NT2/D1 (cell line): ENCODE measurements around the gene MGAT5.

Source experiments
- DNase-seq: peaks from one replicate; pipeline ENCODE4 v3.0.0-alpha.2; 2011; ENCODE audit warnings: low read depth, low spot score
- H3K27me3 ChIP-seq: 2 replicates; pipeline ENCODE4 v1.6.0; 2011; ENCODE audit warnings: mild to moderate bottlenecking; ENCODE audit not compliant: insufficient read length, insufficient read depth
- H3K36me3 ChIP-seq: 2 replicates; pipeline ENCODE4 v1.6.1; 2011; ENCODE audit warnings: mild to moderate bottlenecking, low read length, mixed read lengths; ENCODE audit not compliant: insufficient read depth, insufficient read length
- H3K4me1 ChIP-seq: 2 replicates; pipeline ENCODE4 v1.5.1; 2011; ENCODE audit not compliant: insufficient read depth, insufficient read length
- H3K4me3 ChIP-seq: 2 replicates; pipeline ENCODE4 v1.5.1; 2011; ENCODE audit warnings: low read depth; ENCODE audit not compliant: insufficient read length
- H3K9ac ChIP-seq: 2 replicates; pipeline ENCODE4 v1.6.0; 2011; ENCODE audit warnings: low read depth; ENCODE audit not compliant: insufficient read length
- H3K9me3 ChIP-seq: 2 replicates; pipeline ENCODE4 v1.5.1; 2011; ENCODE audit warnings: mild to moderate bottlenecking, low read length; ENCODE audit not compliant: insufficient read depth
- SUZ12 ChIP-seq: IDR thresholded peaks from 2 replicates; pipeline ENCODE4 v1.6.1; 2011; ENCODE audit not compliant: insufficient read length, insufficient read depth; ENCODE audit errors: extremely low read depth
- YY1 ChIP-seq: IDR thresholded peaks from 2 replicates; pipeline ENCODE4 v1.6.1; 2011; ENCODE audit not compliant: insufficient read length, insufficient read depth
- ZNF274 ChIP-seq: IDR thresholded peaks from 2 replicates; pipeline ENCODE4 v1.6.1; 2011; ENCODE audit warnings: mild to moderate bottlenecking, low read depth, low read length

The MGAT5 gene

GRCh38 chr2:134305109-134305491 lies 51.2 kb downstream of the MGAT5 start:
- H3K4me1 ChIP-seq = no peaks in the 10 kb centered on the region
- H3K4me3 ChIP-seq = no peak overlapping the region
- H3K27me3 ChIP-seq = no peaks in the 10 kb centered on the region
- no peaks in the 10 kb centered on the region for H3K36me3 ChIP-seq
- H3K9me3 ChIP-seq = no peaks in the 10 kb centered on the region
- no peak overlapping the region for H3K9ac ChIP-seq
- TF ChIP-seq SUZ12 (no peak), YY1 (no peak), ZNF274 (no peak)
- DNase-seq = no peak

DNA sequence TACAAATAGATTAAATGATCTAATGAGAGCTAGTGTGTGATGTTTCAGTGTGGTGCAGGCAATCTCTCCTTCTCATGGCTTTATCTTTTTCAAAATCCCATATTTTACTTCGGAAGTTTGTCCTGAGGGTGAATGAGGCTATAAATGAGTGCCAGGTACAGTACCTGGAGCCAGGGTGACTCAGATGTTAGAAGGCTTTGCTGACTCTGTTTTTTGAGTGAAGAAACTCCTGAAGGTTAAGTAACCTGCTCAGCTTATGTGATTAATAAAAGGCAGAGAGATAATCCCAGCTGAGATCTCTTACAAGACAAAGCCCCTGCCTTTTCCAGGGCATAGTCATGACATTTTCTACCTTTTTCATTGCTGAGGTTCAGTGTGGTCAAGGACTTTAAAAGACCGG lies 52.6 kb downstream of the MGAT5 start:
- no peak for DNase-seq
- Histone ChIP-seq H3K9me3 (no peaks in the 10 kb centered on the region), H3K36me3 (no peaks in the 10 kb centered on the region), H3K9ac (no peak overlapping the region), H3K4me1 (no peaks in the 10 kb centered on the region), H3K4me3 (no peak overlapping the region), H3K27me3 (no peaks in the 10 kb centered on the region)
- TF ChIP-seq YY1 (no peak), ZNF274 (no peak), SUZ12 (no peak)

DNA sequence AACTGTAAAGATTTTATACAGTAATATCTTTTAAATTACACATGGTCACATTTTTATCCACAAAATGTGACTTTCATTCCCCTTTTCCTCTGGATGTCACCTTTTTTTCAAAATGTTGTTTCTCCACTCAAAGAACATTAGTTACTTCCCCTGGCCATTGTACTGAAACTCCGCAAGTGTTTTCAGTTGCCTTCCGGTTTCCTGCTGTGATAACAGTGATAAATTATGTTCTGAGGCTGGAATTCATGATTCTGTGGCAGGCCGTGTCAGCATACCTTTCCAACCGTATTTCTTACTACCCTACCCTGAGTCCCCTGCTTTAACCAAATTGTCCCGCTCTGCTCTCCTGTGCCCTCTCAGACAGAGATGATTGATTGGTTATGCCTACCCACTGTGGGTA lies 53.5 kb downstream of the MGAT5 start:
- no peak for TF ChIP-seq YY1
- TF ChIP-seq ZNF274 = no peak
- Histone ChIP-seq H3K4me1 (no peaks in the 10 kb centered on the region), H3K9ac (no peak overlapping the region), H3K36me3 (no peaks in the 10 kb centered on the region), H3K27me3 (no peaks in the 10 kb centered on the region), H3K9me3 (no peaks in the 10 kb centered on the region), H3K4me3 (no peak overlapping the region)
- DNase-seq = no peak

GRCh38 chr2:134308474-134309385 lies 54.9 kb downstream of the MGAT5 start:
- no peaks in the 10 kb centered on the region for H3K9me3 ChIP-seq
- DNase-seq = no peak
- no peaks in the 10 kb centered on the region for H3K4me1 ChIP-seq
- no peaks in the 10 kb centered on the region for H3K27me3 ChIP-seq
- H3K36me3 ChIP-seq = no peaks in the 10 kb centered on the region
- H3K9ac ChIP-seq = no peak overlapping the region
- no peak overlapping the region for H3K4me3 ChIP-seq
- no peak for TF ChIP-seq YY1
- no peak for TF ChIP-seq ZNF274
- TF ChIP-seq SUZ12 = no peak

DNA sequence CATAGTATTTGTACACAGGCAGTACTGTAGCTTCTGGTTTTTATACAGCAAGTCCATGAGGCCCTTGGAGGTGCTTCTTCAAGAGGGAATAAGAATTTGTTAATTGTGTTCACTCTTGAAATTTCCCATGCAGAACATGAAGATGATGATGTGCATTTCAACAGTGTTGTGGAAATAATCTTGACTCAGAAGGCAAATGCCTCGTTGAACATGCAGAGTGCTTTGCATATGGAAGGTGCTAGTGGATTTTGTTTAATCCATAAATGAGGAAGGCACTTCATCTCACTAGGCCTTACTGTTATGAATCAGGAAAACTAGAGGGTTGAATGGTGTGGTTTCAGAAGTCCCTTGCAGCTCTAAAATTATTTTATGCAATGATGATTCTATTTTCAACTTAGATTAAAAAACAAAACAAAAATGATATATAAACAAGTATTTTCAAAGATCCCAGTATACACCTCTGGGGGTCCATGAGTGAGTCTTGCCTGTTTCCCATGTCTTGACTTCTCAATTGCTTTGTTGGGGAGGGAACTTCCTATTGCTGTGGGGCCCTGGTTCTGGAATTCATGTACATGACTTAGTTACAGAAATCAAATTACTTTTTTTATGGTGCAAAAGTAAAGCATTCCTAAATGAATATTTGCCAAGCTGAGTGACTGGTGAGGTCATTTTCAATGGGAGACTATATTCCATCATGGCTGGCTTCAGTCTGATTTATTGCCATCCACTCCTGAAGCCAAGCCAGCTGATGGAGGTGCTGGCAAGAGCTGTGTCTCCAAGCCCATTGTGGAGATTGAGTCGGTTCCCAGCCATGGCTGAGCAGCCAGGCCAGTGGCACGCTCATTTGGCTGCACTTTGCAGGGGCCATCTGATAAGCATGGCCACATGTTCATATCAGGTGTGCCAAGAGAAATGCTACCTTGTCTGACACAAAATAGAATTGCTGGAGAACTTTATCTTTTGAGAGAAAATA lies 56.5 kb downstream of the MGAT5 start:
- TF ChIP-seq SUZ12 = no peak
- no peak for TF ChIP-seq YY1
- TF ChIP-seq ZNF274 = no peak
- Histone ChIP-seq H3K9me3 (no peaks in the 10 kb centered on the region), H3K36me3 (no peaks in the 10 kb centered on the region), H3K4me3 (no peak overlapping the region), H3K9ac (no peak overlapping the region), H3K4me1 (no peaks in the 10 kb centered on the region), H3K27me3 (no peaks in the 10 kb centered on the region)
- DNase-seq = no peak

- H3K36me3 ChIP-seq = peaks cover 4% of the 10 kb centered on the region
- no peak overlapping the region for H3K4me3 ChIP-seq
- H3K27me3 ChIP-seq = no peaks in the 10 kb centered on the region
- no peak for DNase-seq
- no peaks in the 10 kb centered on the region for H3K4me1 ChIP-seq
- TF ChIP-seq YY1 (no peak), SUZ12 (no peak), ZNF274 (no peak)
- H3K9ac ChIP-seq = no peak overlapping the region
- no peaks in the 10 kb centered on the region for H3K9me3 ChIP-seq
These were observed 58.6 kb downstream of the MGAT5 start for GRCh38 chr2:134312482-134312881.

- H3K9me3 ChIP-seq = no peaks in the 10 kb centered on the region
- no peak overlapping the region for H3K4me3 ChIP-seq
- H3K27me3 ChIP-seq = no peaks in the 10 kb centered on the region
- peaks cover 18% of the 10 kb centered on the region for H3K36me3 ChIP-seq
- no peak overlapping the region for H3K9ac ChIP-seq
- DNase-seq = no peak
- no peak for TF ChIP-seq SUZ12
- no peak for TF ChIP-seq YY1
- TF ChIP-seq ZNF274 = no peak
- no peaks in the 10 kb centered on the region for H3K4me1 ChIP-seq
These were observed 60.3 kb downstream of the MGAT5 start for GRCh38 chr2:134314202-134314601.
